ENCODE data around the gene SSPN. TPM values are rescaled to one million over a fixed set of nuclear protein-coding genes. Genes with fewer than 3 reads are reported as not detected.

Gene SSPN
- total RNA-seq, 1 donor from 2014 or later: 6.3 TPM

- H3K9me3 Mint-ChIP-seq (ENCODE audit: unreplicated experiment): no peaks in the 10 kb centered on the region
- peak overlapping the region; percentile 34 for H3K27ac Mint-ChIP-seq (ENCODE audit: unreplicated experiment)
- H3K27me3 Mint-ChIP-seq (ENCODE audit: low read depth, unreplicated experiment): peaks cover 1% of the 10 kb centered on the region
- Histone ChIP-seq H3K4me1 (ENCODE audit: insufficient read depth, low read length) (peaks cover 36% of the 10 kb centered on the region), H2AFZ (ENCODE audit: low read depth, low read length) (no peak overlapping the region), H3K9ac (ENCODE audit: low read length) (peak overlapping the region; percentile 39), H3K4me3 (ENCODE audit: insufficient read depth, low read depth, low read length) (no peak overlapping the region), H3K27ac (ENCODE audit: low read depth, low read length) (peak overlapping the region; percentile 64), H3K27me3 (ENCODE audit: insufficient read depth, low read length) (no peaks in the 10 kb centered on the region), H4K20me1 (ENCODE audit: insufficient read depth, low read length) (no peaks in the 10 kb centered on the region), H3K36me3 (ENCODE audit: insufficient read depth, low read length) (no peaks in the 10 kb centered on the region), H3K9me3 (ENCODE audit: insufficient read depth, low read depth, low read length) (no peaks in the 10 kb centered on the region), H3K79me2 (ENCODE audit: insufficient read depth, low read length) (no peaks in the 10 kb centered on the region), H3K4me2 (ENCODE audit: low read length) (peak overlapping the region; percentile 18)
- peak; percentile 49 for FAIRE-seq
- no peak for TF ChIP-seq EZH2 (IDR thresholded peaks at IDR 0.05; ENCODE audit: insufficient read depth, low read length)
- TF ChIP-seq, protein P1, sequence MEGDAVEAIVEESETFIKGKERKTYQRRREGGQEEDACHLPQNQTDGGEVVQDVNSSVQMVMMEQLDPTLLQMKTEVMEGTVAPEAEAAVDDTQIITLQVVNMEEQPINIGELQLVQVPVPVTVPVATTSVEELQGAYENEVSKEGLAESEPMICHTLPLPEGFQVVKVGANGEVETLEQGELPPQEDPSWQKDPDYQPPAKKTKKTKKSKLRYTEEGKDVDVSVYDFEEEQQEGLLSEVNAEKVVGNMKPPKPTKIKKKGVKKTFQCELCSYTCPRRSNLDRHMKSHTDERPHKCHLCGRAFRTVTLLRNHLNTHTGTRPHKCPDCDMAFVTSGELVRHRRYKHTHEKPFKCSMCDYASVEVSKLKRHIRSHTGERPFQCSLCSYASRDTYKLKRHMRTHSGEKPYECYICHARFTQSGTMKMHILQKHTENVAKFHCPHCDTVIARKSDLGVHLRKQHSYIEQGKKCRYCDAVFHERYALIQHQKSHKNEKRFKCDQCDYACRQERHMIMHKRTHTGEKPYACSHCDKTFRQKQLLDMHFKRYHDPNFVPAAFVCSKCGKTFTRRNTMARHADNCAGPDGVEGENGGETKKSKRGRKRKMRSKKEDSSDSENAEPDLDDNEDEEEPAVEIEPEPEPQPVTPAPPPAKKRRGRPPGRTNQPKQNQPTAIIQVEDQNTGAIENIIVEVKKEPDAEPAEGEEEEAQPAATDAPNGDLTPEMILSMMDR (IDR thresholded peaks at IDR 0.05; ENCODE audit: insufficient read depth, low read depth, low read length): no peak
- peak overlapping the region; percentile 14 for H3K4me3 Mint-ChIP-seq (ENCODE audit: unreplicated experiment)
- DNase-seq (ENCODE audit: low read depth): peak; percentile 93
- H3K4me1 Mint-ChIP-seq (ENCODE audit: low read depth, unreplicated experiment): peaks cover 34% of the 10 kb centered on the region
- no peaks in the 10 kb centered on the region for H3K36me3 Mint-ChIP-seq (ENCODE audit: low read depth, unreplicated experiment)
Measured at GRCh38 chr12:26150736-26151450, 44.5 kb upstream of the SSPN start.

DNA sequence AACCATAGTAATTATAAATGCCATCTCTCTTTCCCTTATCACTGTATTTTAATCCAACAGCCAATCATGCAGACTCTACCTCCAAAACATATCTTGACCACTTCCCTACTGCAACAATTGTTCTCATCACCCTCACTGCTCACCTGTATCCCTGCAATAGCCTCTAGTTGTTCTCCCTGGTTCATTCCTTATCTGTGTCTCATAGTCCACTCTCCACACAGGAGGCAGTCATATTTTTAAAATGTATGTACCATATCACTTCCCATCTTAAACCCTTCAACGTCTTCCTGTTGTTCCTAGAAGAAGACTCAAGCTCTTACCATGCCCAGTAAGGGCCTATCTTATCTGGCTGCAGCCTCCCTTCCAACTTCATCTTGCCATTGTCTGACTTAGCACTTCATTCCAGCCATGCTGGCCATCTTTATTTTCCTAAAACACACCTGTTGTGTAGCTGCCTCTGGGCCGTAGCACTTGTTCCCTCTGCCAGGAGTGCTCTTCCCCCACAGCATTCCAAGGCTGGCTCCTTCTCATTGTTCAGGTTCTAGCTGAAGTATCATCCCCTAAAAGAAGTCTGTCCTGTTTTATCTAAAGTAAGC is 42.8 kb upstream of the SSPN start:
- DNase-seq (ENCODE audit: low read depth) (no peak), FAIRE-seq (no peak)
- Mint-ChIP-seq H3K36me3 (ENCODE audit: low read depth, unreplicated experiment) (no peaks in the 10 kb centered on the region), H3K27me3 (ENCODE audit: low read depth, unreplicated experiment) (no peaks in the 10 kb centered on the region), H3K27ac (ENCODE audit: unreplicated experiment) (peak overlapping the region; percentile 35), H3K4me3 (ENCODE audit: unreplicated experiment) (no peak overlapping the region), H3K9me3 (ENCODE audit: unreplicated experiment) (no peaks in the 10 kb centered on the region), H3K4me1 (ENCODE audit: low read depth, unreplicated experiment) (peaks cover 37% of the 10 kb centered on the region)
- Histone ChIP-seq H3K27ac (ENCODE audit: low read depth, low read length) (peak overlapping the region; percentile 89), H3K4me3 (ENCODE audit: insufficient read depth, low read depth, low read length) (no peak overlapping the region), H3K27me3 (ENCODE audit: insufficient read depth, low read length) (no peaks in the 10 kb centered on the region), H3K4me1 (ENCODE audit: insufficient read depth, low read length) (peaks cover 38% of the 10 kb centered on the region), H3K9ac (ENCODE audit: low read length) (peak overlapping the region; percentile 48), H3K4me2 (ENCODE audit: low read length) (peak overlapping the region; percentile 27), H3K36me3 (ENCODE audit: insufficient read depth, low read length) (no peaks in the 10 kb centered on the region), H3K9me3 (ENCODE audit: insufficient read depth, low read depth, low read length) (no peaks in the 10 kb centered on the region), H2AFZ (ENCODE audit: low read depth, low read length) (peak overlapping the region; percentile 44), H3K79me2 (ENCODE audit: insufficient read depth, low read length) (no peaks in the 10 kb centered on the region), H4K20me1 (ENCODE audit: insufficient read depth, low read length) (no peaks in the 10 kb centered on the region)
- TF ChIP-seq, protein P1 (IDR thresholded peaks at IDR 0.05; ENCODE audit: insufficient read depth, low read depth, low read length): no peak
- TF ChIP-seq EZH2 (IDR thresholded peaks at IDR 0.05; ENCODE audit: insufficient read depth, low read length): no peak
